Hematopoietic multipotent progenitor cell treated with erythropoietin and hydrocortisone succinate and interleukin-3 and kit ligand, for 17 days (in vitro differentiated cells): ENCODE measurements around the gene LTC4S.
"Not testable (repeated sequence)": the region's sequence is repeated elsewhere in the genome, so short reads cannot be mapped to it uniquely, and the experiment has no call there.

Experiments used
- DNase-seq: peaks from one replicate; pipeline ENCODE4 v3.0.0-alpha.2; 2015; ENCODE audit warnings: low spot score

Gene LTC4S

GRCh38 chr5:179825655-179826182, 31.9 kb downstream of the LTC4S start:
- DNase-seq = peak; percentile 8

GRCh38 chr5:179827680-179828079, 33.9 kb downstream of the LTC4S start:
- DNase-seq = peak; percentile 12

- DNase-seq = no peak
Observed at GRCh38 chr5:179828756-179829421, 35.1 kb downstream of the LTC4S start.

- no peak for DNase-seq
Observed at GRCh38 chr5:179829732-179830435, 36.1 kb downstream of the LTC4S start.

- no peak for DNase-seq
Observed at GRCh38 chr5:179830818-179831468, 37.2 kb downstream of the LTC4S start.

- no peak for DNase-seq
Observed at GRCh38 chr5:179832039-179832745, 38.4 kb downstream of the LTC4S start.

GRCh38 chr5:179833056-179833708, 39.4 kb downstream of the LTC4S start:
- no peak for DNase-seq

GRCh38 chr5:179833709-179834070, 39.9 kb downstream of the LTC4S start:
- no peak for DNase-seq

GRCh38 chr5:179834120-179834519, 40.3 kb downstream of the LTC4S start:
- DNase-seq = no peak

- not testable (repeated sequence) for DNase-seq
Observed at GRCh38 chr5:179834871-179835270, 41.1 kb downstream of the LTC4S start.

- no peak for DNase-seq
Observed at GRCh38 chr5:179836225-179837019, 42.6 kb downstream of the LTC4S start.

- DNase-seq = no peak
Observed at GRCh38 chr5:179837076-179838011, 43.6 kb downstream of the LTC4S start.

GRCh38 chr5:179839328-179840256, 45.8 kb downstream of the LTC4S start:
- no peak for DNase-seq

GRCh38 chr5:179840321-179840720, 46.5 kb downstream of the LTC4S start:
- DNase-seq = no peak

GRCh38 chr5:179840766-179841165, 47.0 kb downstream of the LTC4S start:
- DNase-seq = no peak

- no peak for DNase-seq
Observed at GRCh38 chr5:179841621-179842020, 47.8 kb downstream of the LTC4S start.
